SKM-1 (cell line): ENCODE data around the gene R3HCC1L.

Experiments used
- DNase-seq: peaks from one replicate; lab custom pipeline; 2025; ENCODE audit not compliant: unreplicated experiment; lab: John Stamatoyannopoulos, UW

R3HCC1L gene

DNA sequence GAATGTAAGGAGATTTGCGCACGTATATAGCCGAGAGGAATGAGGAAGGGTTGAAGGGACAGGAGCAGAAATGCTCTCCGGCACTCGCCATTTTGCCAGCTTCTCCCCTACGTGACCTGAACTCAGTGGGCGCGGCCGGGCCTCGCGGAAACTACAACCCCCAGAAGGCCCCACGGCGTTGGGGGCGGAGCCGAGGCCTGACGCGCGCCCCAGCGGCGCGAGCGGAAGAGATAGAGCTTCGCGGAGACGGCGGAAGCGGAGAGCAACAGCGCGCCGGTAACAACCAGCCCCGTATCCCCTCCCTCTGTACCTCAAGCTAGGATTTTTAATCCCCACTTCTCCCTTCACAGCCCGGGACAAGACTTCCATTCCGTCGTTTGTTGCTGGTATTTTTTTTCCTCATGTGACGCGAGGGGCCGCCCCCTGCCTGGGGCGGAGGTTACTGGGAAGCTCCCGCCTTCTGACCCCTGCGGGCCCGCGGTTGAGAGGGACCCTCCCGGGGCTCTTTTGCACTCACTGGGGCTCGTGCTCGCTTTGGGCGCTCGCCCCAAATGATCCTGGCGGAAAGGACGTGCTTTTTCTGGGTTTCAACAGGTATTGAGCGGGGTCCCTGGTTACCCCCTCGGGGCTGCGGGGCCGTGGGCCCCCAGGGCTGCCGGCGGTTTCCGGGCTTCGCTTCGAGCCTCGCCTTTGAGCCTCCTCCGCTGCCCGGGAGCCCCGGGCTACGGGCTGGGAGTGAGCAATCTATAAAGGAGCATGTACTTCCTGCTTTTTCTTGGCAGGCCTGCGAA, at the start of gene R3HCC1L:
TSS of gene R3HCC1L (plus strand) at position 227 of the 791 bp plus-strand sequence. CDS start 73,458 bp downstream, outside the sequence.
- DNase-seq, result peak; percentile 83

GRCh38 chr10:98085238-98085637, 49.2 kb upstream of the R3HCC1L start:
- DNase-seq, result no peak

- no peak for DNase-seq
These were observed 47.4 kb upstream of the R3HCC1L start for GRCh38 chr10:98086837-98087708.

DNA sequence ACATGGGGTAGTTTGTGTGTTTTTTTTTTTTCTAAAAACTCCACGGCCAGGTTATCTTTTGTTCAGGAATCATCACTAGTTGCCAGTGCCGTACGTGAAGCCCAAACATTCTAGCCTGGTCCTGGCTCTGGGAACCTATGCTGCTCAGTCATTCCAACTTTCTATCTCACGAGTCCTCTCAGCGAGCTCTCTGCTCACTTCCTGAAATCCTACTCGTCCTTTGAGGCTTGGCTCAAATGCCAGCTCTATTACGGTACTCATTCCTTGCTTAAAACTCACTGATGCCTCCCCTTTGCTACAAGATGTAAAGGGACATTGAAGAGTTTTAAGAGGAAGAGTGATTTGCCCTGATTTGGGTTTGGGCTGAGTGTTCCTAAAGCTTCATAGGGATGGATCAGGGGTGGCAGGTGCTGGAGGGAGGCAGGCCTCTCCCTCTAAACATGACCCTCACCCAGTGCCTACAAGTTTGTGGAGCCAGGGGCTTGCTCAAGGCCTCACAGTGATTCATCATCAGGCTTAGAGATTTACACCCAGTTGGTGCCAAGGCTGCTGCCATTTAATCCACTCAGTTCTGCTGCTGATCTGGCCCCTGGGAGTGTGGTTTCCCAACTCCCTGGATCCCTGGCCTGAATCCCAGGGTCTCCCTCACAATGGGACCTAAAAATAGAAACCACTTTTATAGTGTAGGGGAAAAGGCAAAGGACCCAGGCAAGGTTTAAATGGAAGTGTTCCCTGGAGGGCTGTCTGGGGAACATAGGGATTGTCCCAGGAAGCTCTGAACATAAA, 46.1 kb upstream of the R3HCC1L start:
- DNase-seq, result no peak

- no peak for DNase-seq
These were observed 43.6 kb upstream of the R3HCC1L start for GRCh38 chr10:98090822-98091221.

DNA sequence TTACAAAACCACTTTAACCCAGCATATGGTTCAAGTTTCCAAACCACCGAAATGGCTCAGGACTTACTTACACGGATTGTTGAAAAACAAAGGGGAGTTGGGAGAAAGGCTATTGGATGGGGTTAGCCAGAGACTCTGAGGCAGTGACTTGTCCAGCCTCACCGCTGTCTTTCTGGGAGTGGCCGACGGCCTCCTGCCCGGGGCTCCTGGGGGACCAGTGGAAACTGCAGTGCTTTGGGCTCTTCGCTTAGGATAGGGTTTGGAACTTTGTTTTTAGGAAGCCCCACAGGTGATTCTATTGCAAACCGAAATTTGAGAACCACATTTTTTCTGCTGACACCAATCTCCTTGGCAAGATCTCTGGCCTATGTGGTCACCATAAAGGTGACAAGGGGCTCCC, 38.1 kb upstream of the R3HCC1L start:
- DNase-seq, result no peak

DNA sequence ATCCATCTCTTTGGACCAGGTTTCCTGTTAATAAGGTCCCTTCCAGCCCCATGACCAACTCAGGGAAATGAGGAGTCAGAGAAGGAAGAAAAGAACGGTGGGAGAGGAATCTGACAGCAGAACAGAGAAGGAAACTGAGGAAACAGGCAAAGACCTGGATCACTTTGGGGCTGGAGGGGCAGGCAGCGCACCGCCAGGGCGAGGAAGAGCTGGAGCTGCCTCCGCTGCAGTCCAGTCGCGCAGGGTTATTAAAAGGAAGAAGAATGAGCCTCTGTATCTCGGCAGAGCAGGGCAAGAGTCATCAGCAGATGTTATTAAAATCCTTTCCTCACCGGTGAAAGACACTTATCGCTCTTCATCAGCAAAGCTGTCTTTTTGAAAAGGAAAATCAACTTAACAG, 37.7 kb upstream of the R3HCC1L start:
- DNase-seq, result no peak

DNA sequence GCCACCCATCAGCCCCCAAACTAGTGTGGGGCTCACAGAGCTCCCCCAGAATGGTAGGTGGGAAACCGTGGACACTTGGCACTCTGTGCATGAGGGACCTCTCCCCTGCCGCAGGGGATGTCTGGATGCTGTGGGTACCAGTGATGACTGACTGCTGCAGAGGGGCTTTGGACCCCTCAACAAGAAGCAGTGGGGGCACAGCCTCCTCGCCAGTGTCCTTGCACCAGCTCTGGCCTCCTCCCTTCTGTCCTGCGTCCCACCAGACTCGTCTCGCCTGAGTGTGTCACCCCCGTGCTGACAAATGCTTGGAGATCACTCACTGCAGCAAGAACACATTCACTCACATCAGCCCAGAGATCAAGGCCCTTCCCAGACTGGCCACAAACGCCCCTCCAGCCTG, 37.3 kb upstream of the R3HCC1L start:
- DNase-seq, result no peak

- DNase-seq, result no peak
These were observed 36.8 kb upstream of the R3HCC1L start for GRCh38 chr10:98097616-98098015.

- DNase-seq, result no peak
These were observed 36.2 kb upstream of the R3HCC1L start for GRCh38 chr10:98098247-98098646.

DNA sequence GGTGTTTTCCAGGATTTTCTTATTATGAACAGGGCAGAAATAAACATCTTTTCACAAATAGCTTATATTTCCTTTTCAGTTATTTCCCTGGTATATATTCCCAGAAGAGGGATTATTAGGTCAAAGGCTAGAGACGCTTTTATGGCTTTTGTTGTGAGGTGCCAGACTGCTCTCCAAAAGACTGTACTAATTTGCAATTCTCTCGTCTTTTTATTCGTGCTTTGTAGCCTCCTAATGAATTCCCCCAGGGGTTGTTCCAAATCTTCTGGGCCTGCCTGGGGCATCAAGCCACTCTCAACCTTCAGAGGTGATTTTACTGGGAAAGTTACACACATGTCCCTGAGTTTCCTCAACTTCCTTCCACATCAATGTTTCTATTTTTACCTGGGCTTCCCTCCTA, 34.0 kb upstream of the R3HCC1L start:
- no peak for DNase-seq

- DNase-seq, result no peak
These were observed 33.1 kb upstream of the R3HCC1L start for GRCh38 chr10:98101366-98101765.

DNA sequence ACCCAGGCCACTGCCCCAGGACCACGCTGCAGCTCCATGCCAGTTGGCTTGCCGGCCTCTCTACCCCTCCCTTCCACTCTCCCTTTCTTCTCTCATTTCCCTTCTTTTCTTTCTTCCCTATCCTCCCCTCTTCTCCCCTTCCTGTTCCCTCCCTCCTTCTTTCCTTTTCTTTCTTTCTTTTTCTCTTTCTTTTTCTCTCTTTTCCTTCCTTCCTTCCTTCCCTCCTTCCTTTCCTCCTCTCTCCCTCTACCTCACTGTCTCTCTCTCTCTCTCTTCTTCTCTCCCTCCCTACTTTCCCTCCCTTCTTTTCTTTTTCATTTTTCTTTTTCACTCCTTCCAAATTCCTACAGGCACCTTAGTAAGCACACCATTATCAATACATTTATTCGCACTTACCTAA, 30.3 kb upstream of the R3HCC1L start:
- no peak for DNase-seq

GRCh38 chr10:98106531-98106930, 27.9 kb upstream of the R3HCC1L start:
- DNase-seq, result no peak

DNA sequence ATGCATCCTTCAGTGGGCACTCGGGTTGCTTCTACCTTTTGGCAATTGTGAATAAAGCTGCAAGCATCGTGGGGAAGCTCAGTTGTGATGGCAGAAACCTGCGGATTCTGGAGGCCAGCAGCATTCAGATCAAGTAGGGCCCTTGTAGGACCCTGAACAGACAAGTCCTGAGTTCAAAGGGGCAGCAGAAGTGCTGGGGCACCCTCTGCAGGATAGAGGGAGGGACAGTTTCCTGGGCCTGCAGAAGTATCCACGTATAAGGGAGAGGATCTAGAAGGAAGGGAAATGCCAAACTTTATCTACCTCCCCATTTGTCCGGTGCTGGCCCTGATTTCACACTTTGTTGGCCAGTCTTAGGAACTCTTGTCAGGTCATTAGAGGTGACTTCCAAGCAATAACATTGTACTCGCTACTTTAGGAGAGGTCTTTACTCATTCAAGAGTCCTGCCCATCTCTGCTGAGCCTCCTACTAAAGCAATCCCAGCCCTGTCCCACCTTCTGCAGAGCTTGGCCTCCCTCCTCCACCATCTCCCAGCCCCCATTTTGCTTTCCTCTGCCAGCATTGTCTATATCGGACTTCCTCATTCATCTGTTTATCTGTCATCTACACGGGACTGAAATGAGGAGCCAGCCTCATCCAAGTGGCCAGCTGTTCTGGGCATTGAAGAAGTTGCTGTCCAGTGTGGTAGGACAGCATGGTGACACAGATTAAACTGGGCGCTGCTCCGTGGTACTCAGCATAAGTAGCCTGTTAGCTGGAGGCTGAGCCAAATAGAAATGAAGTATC, 26.6 kb upstream of the R3HCC1L start:
- DNase-seq, result no peak

- DNase-seq, result no peak
These were observed 24.1 kb upstream of the R3HCC1L start for GRCh38 chr10:98110356-98110755.

- DNase-seq, result no peak
These were observed 19.2 kb upstream of the R3HCC1L start for GRCh38 chr10:98115031-98115787.

DNA sequence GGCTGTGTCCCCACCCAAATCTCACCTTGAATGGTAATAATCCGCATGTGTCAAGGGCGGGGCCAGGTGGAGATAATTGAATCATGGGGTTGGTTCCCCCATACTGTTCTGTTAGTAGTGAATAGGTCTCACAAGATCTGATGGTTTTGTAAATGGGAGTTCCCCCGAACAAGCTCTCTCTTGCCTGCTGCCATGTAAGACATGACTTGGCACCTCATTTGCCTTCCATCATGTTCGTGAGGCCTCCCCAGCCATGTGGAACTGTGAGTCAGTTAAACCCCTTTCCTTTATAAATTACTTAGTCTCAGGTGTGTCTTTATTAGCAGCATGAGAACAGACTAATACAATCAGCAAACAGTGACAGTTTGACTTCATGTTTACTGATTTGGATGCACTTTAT, 14.6 kb upstream of the R3HCC1L start:
- no peak for DNase-seq

DNA sequence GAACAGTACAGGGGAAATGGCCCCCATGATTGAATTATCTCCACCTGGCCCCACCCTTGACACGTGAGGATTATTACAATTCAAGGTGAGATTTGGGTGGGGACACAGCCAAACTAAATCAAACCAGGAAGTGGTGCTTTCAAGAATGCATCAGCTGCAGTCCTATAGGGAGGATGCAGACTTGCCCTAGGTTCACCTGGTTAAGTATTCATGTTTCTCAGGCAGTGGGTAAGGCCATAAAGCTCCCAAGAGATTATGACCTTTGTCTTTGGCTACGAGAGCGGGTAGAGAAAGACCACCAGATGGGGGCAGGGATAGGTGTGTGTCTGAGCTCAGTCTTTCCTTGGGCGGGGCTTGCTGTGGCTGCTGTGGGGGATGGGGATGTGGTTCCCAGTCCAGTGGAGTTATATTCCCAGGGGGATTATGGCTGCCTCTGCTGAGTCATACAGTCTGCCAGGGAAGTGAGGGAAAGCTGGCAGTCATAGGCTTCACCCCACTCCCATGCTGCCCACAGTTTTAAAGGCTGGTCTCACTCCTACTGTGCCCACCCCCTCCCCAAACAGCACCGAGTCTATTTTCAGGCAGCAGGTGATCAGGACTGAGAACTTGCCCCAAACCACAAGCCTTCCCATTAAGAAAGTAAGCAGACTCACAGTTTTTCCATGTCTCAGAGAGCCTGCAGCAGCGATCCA, 8.4 kb upstream of the R3HCC1L start:
- DNase-seq, result no peak
